ENCODE data around the gene OSBPL3. TPM values are rescaled to one million over a fixed set of nuclear protein-coding genes. Genes with fewer than 3 reads are reported as not detected.
A peak's percentile ranks its signal among the peaks of the same experiment; 100 is the strongest.

OSBPL3 gene
- 22.6 and 70.2 TPM in 2 replicates for total RNA-seq
- 22.7 and 38.2 TPM in 2 replicates for polyA plus RNA-seq
- 14.4 and 25.6 TPM in 2 replicates for polyA plus RNA-seq (2012)
- polyA minus RNA-seq (ENCODE audit: low replicate concordance): 8.6 and 29.1 TPM in 2 replicates

GRCh38 chr7:24979863-24980533 lies at the start of gene OSBPL3:
Gene OSBPL3 (minus strand): TSS chr7:24980178. CDS start chr7:24892472, 87,706 bp downstream.
- H3K4me1 ChIP-seq (ENCODE audit: control insufficient read depth, extremely low read depth, insufficient read depth, low read length): peaks cover 10% of the 10 kb centered on the region
- peak within 1 kb of the TSS; percentile 97 for H3K4me2 ChIP-seq (ENCODE audit: extremely low read depth, insufficient read depth, low read length)
- no peaks in the 10 kb centered on the region for H4K20me1 ChIP-seq (ENCODE audit: control insufficient read depth, extremely low read depth, insufficient read depth, low read length)
- H3K27ac ChIP-seq (ENCODE audit: insufficient read depth, low read length): peak within 1 kb of the TSS; percentile 94
- peak within 1 kb of the TSS; percentile 85 for H3K9ac ChIP-seq (ENCODE audit: insufficient read depth, low read length)
- no peaks in the 10 kb centered on the region for H3K9me3 ChIP-seq (ENCODE audit: control insufficient read depth, insufficient read depth, low read depth, low read length)
- peak within 1 kb of the TSS; percentile 66 to 88 (median 79) for H3K4me3 ChIP-seq (replicated peaks in 1 of 4; ENCODE audit: control extremely low read depth in 1 of 4, insufficient read depth in 1 of 4, low read depth in 3 of 4, low read length in 4 of 4)
- peak; percentile 93 to 97 for DNase-seq (ENCODE audit: low read depth in 2 of 2)
- no peaks in the 10 kb centered on the region for H3K27me3 ChIP-seq (ENCODE audit: control insufficient read depth, insufficient read depth, low read length)
- H3K36me3 ChIP-seq (ENCODE audit: control insufficient read depth, insufficient read depth, low read length): no peaks in the 10 kb centered on the region
- peak within 1 kb of the TSS; percentile 70 for H2AFZ ChIP-seq (ENCODE audit: low read length)
- TF ChIP-seq EZH2 (IDR thresholded peaks at IDR 0.05; ENCODE audit: low read length, missing control alignments) (no peak), CTCF (conservative IDR thresholded peaks at IDR 0.05 in 1 of 2, IDR thresholded peaks at IDR 0.05 in 1 of 2; ENCODE audit: low read depth in 1 of 2, low read length in 2 of 2) (no peak)
- H3K79me2 ChIP-seq (ENCODE audit: control insufficient read depth, insufficient read depth, low read length): peaks cover 46% of the 10 kb centered on the region

GRCh38 chr7:25029075-25029474 lies 49.1 kb upstream of the OSBPL3 start:
- Histone ChIP-seq H3K9me3 (ENCODE audit: control insufficient read depth, insufficient read depth, low read depth, low read length) (no peaks in the 10 kb centered on the region), H3K4me1 (ENCODE audit: control insufficient read depth, extremely low read depth, insufficient read depth, low read length) (peaks cover 17% of the 10 kb centered on the region), H3K79me2 (ENCODE audit: control insufficient read depth, insufficient read depth, low read length) (no peaks in the 10 kb centered on the region), H4K20me1 (ENCODE audit: control insufficient read depth, extremely low read depth, insufficient read depth, low read length) (no peaks in the 10 kb centered on the region), H3K4me2 (ENCODE audit: extremely low read depth, insufficient read depth, low read length) (peak overlapping the region; percentile 26), H3K27me3 (ENCODE audit: control insufficient read depth, insufficient read depth, low read length) (no peaks in the 10 kb centered on the region), H2AFZ (ENCODE audit: low read length) (peak overlapping the region; percentile 4), H3K4me3 (replicated peaks in 1 of 4; ENCODE audit: control extremely low read depth in 1 of 4, insufficient read depth in 1 of 4, low read depth in 3 of 4, low read length in 4 of 4) (no peak overlapping the region), H3K9ac (ENCODE audit: insufficient read depth, low read length) (no peak overlapping the region), H3K27ac (ENCODE audit: insufficient read depth, low read length) (peak overlapping the region; percentile 88), H3K36me3 (ENCODE audit: control insufficient read depth, insufficient read depth, low read length) (no peaks in the 10 kb centered on the region)
- no peak for DNase-seq (ENCODE audit: low read depth in 2 of 2)
- TF ChIP-seq CTCF (conservative IDR thresholded peaks at IDR 0.05 in 1 of 2, IDR thresholded peaks at IDR 0.05 in 1 of 2; ENCODE audit: low read depth in 1 of 2, low read length in 2 of 2): no peak
- no peak for TF ChIP-seq EZH2 (IDR thresholded peaks at IDR 0.05; ENCODE audit: low read length, missing control alignments)

- H3K9ac ChIP-seq (ENCODE audit: insufficient read depth, low read length): no peak overlapping the region
- peaks cover 17% of the 10 kb centered on the region for H3K4me1 ChIP-seq (ENCODE audit: control insufficient read depth, extremely low read depth, insufficient read depth, low read length)
- peak overlapping the region; percentile 88 for H3K27ac ChIP-seq (ENCODE audit: insufficient read depth, low read length)
- no peaks in the 10 kb centered on the region for H4K20me1 ChIP-seq (ENCODE audit: control insufficient read depth, extremely low read depth, insufficient read depth, low read length)
- no peaks in the 10 kb centered on the region for H3K79me2 ChIP-seq (ENCODE audit: control insufficient read depth, insufficient read depth, low read length)
- H3K9me3 ChIP-seq (ENCODE audit: control insufficient read depth, insufficient read depth, low read depth, low read length): no peaks in the 10 kb centered on the region
- peak overlapping the region; percentile 20 for H2AFZ ChIP-seq (ENCODE audit: low read length)
- no peak overlapping the region for H3K4me3 ChIP-seq (replicated peaks in 1 of 4; ENCODE audit: control extremely low read depth in 1 of 4, insufficient read depth in 1 of 4, low read depth in 3 of 4, low read length in 4 of 4)
- TF ChIP-seq EZH2 (IDR thresholded peaks at IDR 0.05; ENCODE audit: low read length, missing control alignments) (no peak), CTCF (conservative IDR thresholded peaks at IDR 0.05 in 1 of 2, IDR thresholded peaks at IDR 0.05 in 1 of 2; ENCODE audit: low read depth in 1 of 2, low read length in 2 of 2) (no peak)
- peak; percentile 88 to 97 for DNase-seq (ENCODE audit: low read depth in 2 of 2)
- no peak overlapping the region for H3K4me2 ChIP-seq (ENCODE audit: extremely low read depth, insufficient read depth, low read length)
- no peaks in the 10 kb centered on the region for H3K27me3 ChIP-seq (ENCODE audit: control insufficient read depth, insufficient read depth, low read length)
- no peaks in the 10 kb centered on the region for H3K36me3 ChIP-seq (ENCODE audit: control insufficient read depth, insufficient read depth, low read length)
These were observed 48.5 kb upstream of the OSBPL3 start for GRCh38 chr7:25028370-25029021.

Measured in fibroblast of lung (primary cell).